Umbilical cord (tissue), 2 donors: ENCODE data around the gene FBXL2. TPM values are rescaled to one million over a fixed set of nuclear protein-coding genes. Genes with fewer than 3 reads are reported as not detected.
"Not testable (repeated sequence)": the region's sequence is repeated elsewhere in the genome, so short reads cannot be mapped to it uniquely, and the experiment has no call there.

Experiments
- DNase-seq: peaks from one replicate; pipeline ENCODE4 v3.0.0-alpha.2; 2015; ENCODE audit warnings: low spot score
- total RNA-seq: library from RNA; depleted of rRNA; stranded (reverse); fragments of >200 nt; gene quantifications from one replicate; pipeline ENCODE4 v1.2.3, GENCODE V29; 2014; ENCODE audit warnings: low replicate concordance; ENCODE audit not compliant: insufficient read depth

FBXL2 gene
- total RNA-seq, 1 donor from 2014 or later = 13.5 TPM

GRCh38 chr3:33426630-33427317 is 149.5 kb downstream of the FBXL2 start:
- no peak for DNase-seq

- no peak for DNase-seq
Observed at GRCh38 chr3:33428734-33429133, 151.5 kb downstream of the FBXL2 start.

GRCh38 chr3:33429306-33429705 is 152.1 kb downstream of the FBXL2 start:
- DNase-seq = not testable (repeated sequence)

- no peak for DNase-seq
Observed at GRCh38 chr3:33430061-33430460, 152.8 kb downstream of the FBXL2 start.

GRCh38 chr3:33430571-33430970 is 153.3 kb downstream of the FBXL2 start:
- DNase-seq = no peak

- no peak for DNase-seq
Observed at GRCh38 chr3:33433843-33434242, 156.6 kb downstream of the FBXL2 start.

Other genes starting within 250 kb of the FBXL2 start
- 81.4 TPM for gene GLB1, start 180.3 kb upstream of the FBXL2 start, total RNA-seq
- 2.4 TPM for gene TMPPE, start 180.3 kb upstream of the FBXL2 start, total RNA-seq
- gene CRTAP, start 163.4 kb upstream of the FBXL2 start, total RNA-seq = 221 TPM
- gene SUSD5, start 58.6 kb upstream of the FBXL2 start, total RNA-seq = 6.0 TPM
- gene UBP1, start 163.0 kb downstream of the FBXL2 start, total RNA-seq = 28.4 TPM